ENCODE measurements around the gene CPXM2. TPM values are rescaled to one million over a fixed set of nuclear protein-coding genes. Genes with fewer than 3 reads are reported as not detected.

CPXM2 gene
- total and polyA plus RNA-seq, 9 of the 15 experiments (the other 6 are each of a cell fraction or from before 2014, with no cell fraction given), result not detected

- H3K36me3 ChIP-seq (ENCODE audit: control insufficient read depth, insufficient read depth, low read length), result no peaks in the 10 kb centered on the region
- no peaks in the 10 kb centered on the region for H3K9me3 ChIP-seq (replicated peaks; ENCODE audit: control insufficient read depth, insufficient read depth, low read depth, low read length)
- H2AFZ ChIP-seq (ENCODE audit: low read depth, low read length), result no peak overlapping the region
- H3K27ac ChIP-seq (ENCODE audit: extremely low read depth, low read depth, low read length), result no peak overlapping the region
- no peak overlapping the region for H3K4me3 ChIP-seq
- H3K79me2 ChIP-seq (ENCODE audit: control insufficient read depth, insufficient read depth, low read length), result no peaks in the 10 kb centered on the region
- no peak for DNase-seq (ENCODE audit: extremely low read depth in 1 of 4, low spot score in 3 of 4)
- WGBS (ENCODE audit: insufficient coverage, low coverage, missing lambda C conversion rate), result 0% methylated on average over 5 of the region's 5 CpGs
- H4K20me1 ChIP-seq (replicated peaks; ENCODE audit: control insufficient read depth, insufficient read depth, low read length), result no peaks in the 10 kb centered on the region
- no peaks in the 10 kb centered on the region for H3K9me1 ChIP-seq (ENCODE audit: control insufficient read depth, insufficient read depth, low read length)
- TF ChIP-seq MTA2 (IDR thresholded peaks at IDR 0.05; ENCODE audit: low read depth) (no peak), ZNF316 (IDR thresholded peaks at IDR 0.05) (no peak), KAT7 (CRISPR knock-in tag; IDR thresholded peaks at IDR 0.05; ENCODE audit: borderline replicate concordance) (no peak), MYC (IDR thresholded peaks at IDR 0.05; ENCODE audit: low read depth, low read length) (no peak), MYC (CRISPR knock-in tag; IDR thresholded peaks at IDR 0.05; ENCODE audit: borderline replicate concordance, low read depth) (no peak), MECOM (CRISPR knock-in tag; IDR thresholded peaks at IDR 0.05) (no peak), COPS2 (conservative IDR thresholded peaks at IDR 0.05) (no peak), MCM5 (IDR thresholded peaks at IDR 0.05; ENCODE audit: low read depth) (no peak), NONO (IDR thresholded peaks at IDR 0.05; ENCODE audit: low read depth in 2 of 2, low read length in 1 of 2) (no peak), NFE2L1 (tag; IDR thresholded peaks at IDR 0.05; ENCODE audit: borderline replicate concordance, low read depth) (no peak), KDM1A (IDR thresholded peaks at IDR 0.05) (no peak), CBFB (CRISPR knock-in tag; IDR thresholded peaks at IDR 0.05) (no peak), RAD21 (CRISPR knock-in tag; conservative IDR thresholded peaks at IDR 0.05 in 1 of 2, IDR thresholded peaks at IDR 0.05 in 1 of 2) (no peak), ZNF232 (CRISPR knock-in tag; IDR thresholded peaks at IDR 0.05) (no peak), ZFP36 (IDR thresholded peaks at IDR 0.05; ENCODE audit: low read depth, low read length, partially characterized antibody) (no peak), TCF3 (CRISPR knock-in tag; IDR thresholded peaks at IDR 0.05) (no peak)
- POLR2A ChIA-PET, result no interaction called here
- no peak overlapping the region for H3K4me2 ChIP-seq (ENCODE audit: insufficient read depth, low read length)
- no TSS peak for BruUV-seq (replicated peaks)
- in situ Hi-C loops (cut with MboI) (no loop called here), intact Hi-C loops (cut with micrococcal nuclease) (no loop called here)
- peaks cover 0 to 4% of the 10 kb centered on the region in 2 experiments; a peak in 2 of 5 replicates for H3K27me3 ChIP-seq (ENCODE audit: control insufficient read depth in 2 of 2, insufficient read depth in 2 of 2, low read length in 2 of 2)
- no peaks in the 10 kb centered on the region for H3K4me1 ChIP-seq (replicated peaks in 1 of 2; ENCODE audit: control insufficient read depth in 2 of 2, insufficient read depth in 2 of 2, low read length in 2 of 2)
- no peak for FAIRE-seq
- no peak for ATAC-seq
- CTCF ChIA-PET (ENCODE audit: low intra/inter-chr PET ratio), result no interaction called here
- no peak overlapping the region for H3K9ac ChIP-seq (ENCODE audit: insufficient read depth in 1 of 2, low read depth in 2 of 2, low read length in 2 of 2)
Measured at GRCh38 chr10:123787566-123787965, 104.0 kb downstream of the CPXM2 start.

Measured in K562 (cell line).